ENCODE data around the gene FOLR3. TPM values are rescaled to one million over a fixed set of nuclear protein-coding genes. Genes with fewer than 3 reads are reported as not detected.
A peak's percentile ranks its signal among the peaks of the same experiment; 100 is the strongest.
"Not testable (repeated sequence)": the region's sequence is repeated elsewhere in the genome, so short reads cannot be mapped to it uniquely, and the experiment has no call there.

Gene FOLR3
- total RNA-seq, 2 experiments from 2014 or later = not detected

DNA sequence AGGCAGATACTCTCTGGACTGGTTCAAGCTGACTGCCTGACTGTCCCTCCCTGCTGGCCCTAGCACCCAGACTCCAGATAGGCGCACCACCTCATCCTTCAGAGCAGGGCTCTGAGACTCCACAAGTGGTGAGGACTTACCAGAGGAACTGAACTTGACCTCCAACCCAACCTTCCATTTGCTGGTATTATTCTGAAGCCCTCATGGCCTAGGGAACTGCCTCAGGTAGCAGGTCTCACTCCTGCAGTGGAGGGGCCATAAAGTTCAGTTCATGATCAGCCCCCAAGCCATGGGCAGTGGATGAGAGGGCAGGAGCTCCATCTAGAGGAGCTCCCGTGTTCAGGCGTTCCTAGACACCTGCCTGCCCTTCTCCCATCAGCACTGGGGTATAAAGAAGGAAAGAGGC, 46.0 kb downstream of the FOLR3 start:
- peak; percentile 39; the same call in 1 of the 2 replicates for TF ChIP-seq CTCF (conservative IDR thresholded peaks at IDR 0.05; ENCODE audit: low read length)
- H3K4me1 ChIP-seq (ENCODE audit: insufficient read depth, low read length, poor library complexity, severe bottlenecking); CTCF ChIA-PET (ENCODE audit: unreplicated experiment); H2AFZ ChIP-seq (ENCODE audit: low read length); H3K79me2 ChIP-seq (ENCODE audit: insufficient read depth, low read depth, low read length); H4K20me1 ChIP-seq (ENCODE audit: insufficient read depth, low read length); BruUV-seq (replicated peaks); H3K36me3 ChIP-seq (ENCODE audit: insufficient read depth, low read length); H3K27ac ChIP-seq (ENCODE audit: low read depth, low read length, poor library complexity, severe bottlenecking); H3K9me2 ChIP-seq (ENCODE audit: insufficient read depth, low read length); H3K9me3 ChIP-seq (ENCODE audit: low read length); intact Hi-C loops (cut with micrococcal nuclease; ENCODE audit: unreplicated experiment); H3K4me3 ChIP-seq (ENCODE audit: low read depth, low read length, poor library complexity, severe bottlenecking); POLR2A ChIA-PET; H3K4me2 ChIP-seq (ENCODE audit: low read length): not testable (repeated sequence)
- peak; percentile 4 for DNase-seq (ENCODE audit: low spot score)

DNA sequence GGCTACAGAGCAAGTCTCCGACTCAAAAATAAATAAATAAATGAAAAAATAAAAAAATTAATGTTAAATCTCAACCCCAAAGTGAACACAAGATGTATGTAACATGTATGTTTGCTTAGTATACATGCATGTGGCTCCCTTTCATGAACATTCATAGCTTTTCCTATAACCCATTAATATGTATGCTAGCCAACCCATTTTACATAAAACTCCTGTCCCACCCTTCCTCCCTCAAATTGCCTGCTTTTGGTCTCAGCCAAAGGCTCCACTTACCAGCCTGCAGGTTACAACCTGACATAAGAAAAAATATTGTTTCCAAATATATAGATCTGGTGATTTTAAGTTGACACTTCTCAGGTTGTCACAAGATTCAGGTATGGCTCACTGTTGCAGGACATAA, 52.7 kb downstream of the FOLR3 start:
- POLR2A ChIA-PET = no interaction called here
- Histone ChIP-seq H3K4me1 (ENCODE audit: insufficient read depth, low read length, poor library complexity, severe bottlenecking) (no peaks in the 10 kb centered on the region), H3K9me3 (ENCODE audit: low read length) (no peaks in the 10 kb centered on the region), H4K20me1 (ENCODE audit: insufficient read depth, low read length) (no peaks in the 10 kb centered on the region), H2AFZ (ENCODE audit: low read length) (no peak overlapping the region), H3K27ac (ENCODE audit: low read depth, low read length, poor library complexity, severe bottlenecking) (no peak overlapping the region), H3K4me3 (ENCODE audit: low read depth, low read length, poor library complexity, severe bottlenecking) (no peak overlapping the region), H3K4me2 (ENCODE audit: low read length) (no peak overlapping the region), H3K36me3 (ENCODE audit: insufficient read depth, low read length) (no peaks in the 10 kb centered on the region), H3K9me2 (ENCODE audit: insufficient read depth, low read length) (no peaks in the 10 kb centered on the region), H3K79me2 (ENCODE audit: insufficient read depth, low read depth, low read length) (no peaks in the 10 kb centered on the region)
- intact Hi-C loops (cut with micrococcal nuclease; ENCODE audit: unreplicated experiment) = no loop called here
- BruUV-seq (replicated peaks) = no TSS peak
- CTCF ChIA-PET (ENCODE audit: unreplicated experiment) = interaction anchor here (1.1 kb wide), 1 partner anchor 203 kb away, joined by 3 read pairs; no protein-coding TSS in a partner anchor
- TF ChIP-seq EZH2phosphoT487 (IDR thresholded peaks at IDR 0.05; ENCODE audit: borderline replicate concordance, low read depth, low read length) (no peak), CTCF (conservative IDR thresholded peaks at IDR 0.05; ENCODE audit: low read length) (no peak)
- no peak for DNase-seq (ENCODE audit: low spot score)

Other genes with a start within 250 kb of the FOLR3 start
- gene XNDC1N, start 207.1 kb upstream of the FOLR3 start, total RNA-seq (2014; rRNA removed; shearing (Covaris generic)) = 32.2 and 33.3 TPM in 2 replicates
- gene XNDC1N, start 207.1 kb upstream of the FOLR3 start, total RNA-seq (2022) = 33.4 and 37.0 TPM in 2 replicates
- 17.6 and 24.6 TPM in 2 replicates for gene RNF121, start 206.7 kb upstream of the FOLR3 start, total RNA-seq (2014; rRNA removed; shearing (Covaris generic))
- gene RNF121, start 206.7 kb upstream of the FOLR3 start, total RNA-seq (2022) = 28.1 and 28.5 TPM in 2 replicates
- 4.2 and 5.7 TPM in 2 replicates for gene IL18BP, start 136.8 kb upstream of the FOLR3 start, total RNA-seq (2014; rRNA removed; shearing (Covaris generic))
- 10.3 and 12.4 TPM in 2 replicates for gene IL18BP, start 136.8 kb upstream of the FOLR3 start, total RNA-seq (2022)
- gene NUMA1, start 55.2 kb upstream of the FOLR3 start, total RNA-seq (2014; rRNA removed; shearing (Covaris generic)) = 159 and 160 TPM in 2 replicates
- gene NUMA1, start 55.2 kb upstream of the FOLR3 start, total RNA-seq (2022) = 148 and 172 TPM in 2 replicates
- 15.3 and 21.1 TPM in 2 replicates for gene LRRC51, start 54.9 kb upstream of the FOLR3 start, total RNA-seq (2014; rRNA removed; shearing (Covaris generic))
- gene LRRC51, start 54.9 kb upstream of the FOLR3 start, total RNA-seq (2022) = 9.9 and 10.8 TPM in 2 replicates
- 50.7 and 64.1 TPM in 2 replicates for gene LAMTOR1, start 32.4 kb upstream of the FOLR3 start, total RNA-seq (2014; rRNA removed; shearing (Covaris generic))
- gene LAMTOR1, start 32.4 kb upstream of the FOLR3 start, total RNA-seq (2022) = 58.6 and 61.8 TPM in 2 replicates
- gene TOMT, start 29.8 kb upstream of the FOLR3 start, total RNA-seq (2014; rRNA removed; shearing (Covaris generic)) = not detected in 2 replicates
- not detected in 2 replicates for gene TOMT, start 29.8 kb upstream of the FOLR3 start, total RNA-seq (2022)
- gene ANAPC15, start 23.0 kb upstream of the FOLR3 start, total RNA-seq (2014; rRNA removed; shearing (Covaris generic)) = 48.2 and 77.7 TPM in 2 replicates
- 61.2 and 62.4 TPM in 2 replicates for gene ANAPC15, start 23.0 kb upstream of the FOLR3 start, total RNA-seq (2022)
- not detected in 2 replicates for gene FOLR1, start 56.4 kb downstream of the FOLR3 start, total RNA-seq (2014; rRNA removed; shearing (Covaris generic))
- gene FOLR1, start 56.4 kb downstream of the FOLR3 start, total RNA-seq (2022) = not detected in 2 replicates
- 13.4 and 14.4 TPM in 2 replicates for gene FOLR2, start 81.1 kb downstream of the FOLR3 start, total RNA-seq (2014; rRNA removed; shearing (Covaris generic))
- 12.8 and 14.6 TPM in 2 replicates for gene FOLR2, start 81.1 kb downstream of the FOLR3 start, total RNA-seq (2022)
- gene INPPL1, start 89.0 kb downstream of the FOLR3 start, total RNA-seq (2014; rRNA removed; shearing (Covaris generic)) = 60.9 and 103 TPM in 2 replicates
- 195 and 216 TPM in 2 replicates for gene INPPL1, start 89.0 kb downstream of the FOLR3 start, total RNA-seq (2022)
- gene PHOX2A, start 108.5 kb downstream of the FOLR3 start, total RNA-seq (2014; rRNA removed; shearing (Covaris generic)) = not detected in 2 replicates
- gene PHOX2A, start 108.5 kb downstream of the FOLR3 start, total RNA-seq (2022) = not detected in 2 replicates